ENCODE measurements around the gene CRKL. TPM values are rescaled to one million over a fixed set of nuclear protein-coding genes. Genes with fewer than 3 reads are reported as not detected.

CRKL gene
- total RNA-seq, 4 donors from 2014 or later, result 29.4 to 74.2 (median 57.6) TPM

DNA sequence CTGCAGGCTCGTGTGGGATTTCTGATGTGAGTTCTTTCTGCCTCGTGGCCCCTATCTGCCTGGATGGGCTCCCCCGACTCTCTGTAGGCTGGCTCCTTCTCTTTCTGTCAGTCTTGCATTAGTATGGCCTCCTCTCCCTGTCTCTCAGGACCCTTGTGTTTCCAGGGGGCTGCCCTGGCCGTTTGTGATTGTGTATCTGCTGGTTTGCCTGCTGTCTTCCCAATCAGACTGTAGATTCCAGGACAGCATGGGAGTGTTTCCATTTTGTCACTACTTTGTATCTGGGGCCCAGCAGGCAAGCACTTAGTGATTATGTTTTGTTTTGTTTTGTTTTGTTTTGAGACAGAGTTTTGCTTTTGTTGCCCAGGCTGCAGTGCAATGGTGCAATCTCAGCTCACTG, 32.8 kb upstream of the CRKL start:
- no peak for DNase-seq
- H3K36me3 ChIP-seq, result no peaks in the 10 kb centered on the region
- H3K27me3 ChIP-seq, result no peaks in the 10 kb centered on the region
- no peaks in the 10 kb centered on the region for H3K4me1 ChIP-seq
- H3K27ac ChIP-seq, result no peak overlapping the region
- no peaks in the 10 kb centered on the region for H3K9me3 ChIP-seq
- intact Hi-C loops (cut with DNase I; ENCODE audit: low total_unique reads), result no loop called here
- no peak overlapping the region for H3K4me3 ChIP-seq
- TF ChIP-seq, protein P1, sequence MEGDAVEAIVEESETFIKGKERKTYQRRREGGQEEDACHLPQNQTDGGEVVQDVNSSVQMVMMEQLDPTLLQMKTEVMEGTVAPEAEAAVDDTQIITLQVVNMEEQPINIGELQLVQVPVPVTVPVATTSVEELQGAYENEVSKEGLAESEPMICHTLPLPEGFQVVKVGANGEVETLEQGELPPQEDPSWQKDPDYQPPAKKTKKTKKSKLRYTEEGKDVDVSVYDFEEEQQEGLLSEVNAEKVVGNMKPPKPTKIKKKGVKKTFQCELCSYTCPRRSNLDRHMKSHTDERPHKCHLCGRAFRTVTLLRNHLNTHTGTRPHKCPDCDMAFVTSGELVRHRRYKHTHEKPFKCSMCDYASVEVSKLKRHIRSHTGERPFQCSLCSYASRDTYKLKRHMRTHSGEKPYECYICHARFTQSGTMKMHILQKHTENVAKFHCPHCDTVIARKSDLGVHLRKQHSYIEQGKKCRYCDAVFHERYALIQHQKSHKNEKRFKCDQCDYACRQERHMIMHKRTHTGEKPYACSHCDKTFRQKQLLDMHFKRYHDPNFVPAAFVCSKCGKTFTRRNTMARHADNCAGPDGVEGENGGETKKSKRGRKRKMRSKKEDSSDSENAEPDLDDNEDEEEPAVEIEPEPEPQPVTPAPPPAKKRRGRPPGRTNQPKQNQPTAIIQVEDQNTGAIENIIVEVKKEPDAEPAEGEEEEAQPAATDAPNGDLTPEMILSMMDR (IDR thresholded peaks at IDR 0.05), result no peak
- no peak for TF ChIP-seq POLR2A (IDR thresholded peaks at IDR 0.05)

DNA sequence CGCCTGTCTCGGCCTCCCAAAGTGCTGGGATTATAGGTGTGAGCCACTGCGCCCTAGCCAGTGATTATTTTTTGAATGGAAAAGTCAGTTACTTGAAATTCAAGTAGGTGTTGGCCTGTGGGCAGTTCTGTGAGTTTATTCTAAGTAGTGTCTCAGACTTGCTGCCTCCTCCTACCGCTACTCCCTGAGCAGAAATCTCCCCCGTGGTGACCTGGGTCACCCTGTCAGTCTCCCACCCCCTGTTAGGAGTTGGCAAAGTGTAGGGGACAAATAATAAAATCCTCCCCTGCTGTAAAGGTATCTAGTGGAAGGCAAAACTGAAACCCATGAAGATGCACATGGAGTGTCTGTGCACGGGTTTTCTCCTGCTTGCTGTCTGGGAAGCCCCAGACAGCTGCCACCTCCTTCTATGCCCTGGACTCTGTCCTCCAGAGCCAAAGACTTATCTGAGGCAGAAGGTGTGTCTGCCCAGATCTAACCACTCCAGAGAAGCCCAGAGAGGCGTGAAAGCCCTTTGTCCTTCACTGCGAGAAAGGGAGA, 32.1 kb upstream of the CRKL start:
- no peaks in the 10 kb centered on the region for H3K36me3 ChIP-seq

DNA sequence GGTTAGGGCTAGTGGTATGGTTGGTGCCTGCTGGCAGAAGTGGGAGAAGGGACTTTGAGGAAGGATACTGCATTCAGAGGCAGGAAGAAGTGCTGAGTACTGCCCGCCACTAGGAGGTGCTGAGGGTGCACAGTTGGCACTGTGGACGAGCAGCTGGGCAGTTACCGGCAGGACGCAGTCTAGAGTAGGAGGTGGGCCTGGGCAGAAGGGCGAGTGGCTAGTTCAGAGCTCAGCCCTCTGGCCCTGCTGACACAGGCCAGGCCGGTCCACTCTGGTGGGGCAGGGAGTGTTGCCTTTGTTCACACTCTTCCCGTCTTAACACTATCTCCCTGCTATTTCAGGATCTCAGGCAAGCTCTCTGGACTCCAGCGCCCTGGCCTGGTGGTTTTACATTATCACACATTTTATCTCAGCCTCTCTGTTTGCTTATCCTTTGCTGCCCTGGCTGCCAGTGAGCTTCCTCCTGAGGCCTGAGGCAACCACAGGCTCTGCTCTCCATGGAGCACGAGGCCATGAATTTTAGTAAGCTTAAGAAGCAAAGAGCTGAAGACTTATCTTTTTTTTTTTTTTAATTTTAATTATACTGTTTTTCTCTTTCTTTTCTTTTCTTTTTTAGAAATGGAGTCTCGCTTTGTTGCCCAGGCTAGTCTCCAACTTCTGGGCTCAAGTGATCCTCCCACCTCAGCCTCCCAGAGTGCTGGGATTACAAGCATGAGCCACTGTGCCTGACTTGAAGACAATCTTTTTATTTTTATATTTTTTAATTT, 31.5 kb upstream of the CRKL start:
- Histone ChIP-seq H3K36me3 (no peaks in the 10 kb centered on the region), H3K4me1 (no peaks in the 10 kb centered on the region), H3K9me3 (no peaks in the 10 kb centered on the region), H3K4me3 (no peak overlapping the region), H3K27ac (peak overlapping the region in 1 of 2 donors; percentile 44), H3K27me3 (no peaks in the 10 kb centered on the region)
- peak; percentile 70 for DNase-seq
- TF ChIP-seq POLR2A (IDR thresholded peaks at IDR 0.05), result peak in 1 of 2 donors; percentile 30
- TF ChIP-seq, protein P1 (IDR thresholded peaks at IDR 0.05), result peak; percentile 68 to 84 (median 82)
- intact Hi-C loops (cut with DNase I; ENCODE audit: low total_unique reads), result no loop called here

More for the DNA sequence above, 32.1 kb upstream of the CRKL start:
- H3K27me3 ChIP-seq, result no peaks in the 10 kb centered on the region
- no peak overlapping the region for H3K4me3 ChIP-seq
- no peaks in the 10 kb centered on the region for H3K4me1 ChIP-seq
- peak overlapping the region in 1 of 2 donors; percentile 44 for H3K27ac ChIP-seq
- intact Hi-C loops (cut with DNase I; ENCODE audit: low total_unique reads), result no loop called here
- no peaks in the 10 kb centered on the region for H3K9me3 ChIP-seq
- TF ChIP-seq POLR2A (IDR thresholded peaks at IDR 0.05), result no peak
- TF ChIP-seq, protein P1 (IDR thresholded peaks at IDR 0.05), result no peak
- no peak for DNase-seq

DNA sequence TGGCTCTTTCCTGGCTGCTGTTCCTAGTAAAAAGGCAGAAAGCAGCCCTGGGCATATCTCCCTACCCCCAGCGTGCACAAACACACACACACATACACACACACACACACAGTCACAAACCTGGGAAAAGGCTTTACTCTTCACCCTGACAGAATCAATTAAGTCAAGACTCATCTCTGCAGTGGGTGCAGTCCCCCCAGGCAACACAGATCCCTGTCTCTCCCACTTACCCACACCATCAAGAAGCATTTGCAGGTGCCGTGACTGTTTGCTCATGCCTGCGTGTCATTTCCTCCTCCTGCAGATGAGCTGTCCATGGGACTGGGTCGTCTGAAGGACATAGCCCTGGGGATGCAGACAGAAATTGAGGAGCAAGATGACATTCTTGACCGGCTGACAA, 29.8 kb upstream of the CRKL start:
- intact Hi-C loops (cut with DNase I; ENCODE audit: low total_unique reads), result no loop called here
- no peaks in the 10 kb centered on the region for H3K36me3 ChIP-seq
- TF ChIP-seq, protein P1 (IDR thresholded peaks at IDR 0.05), result no peak
- TF ChIP-seq POLR2A (IDR thresholded peaks at IDR 0.05), result no peak

DNA sequence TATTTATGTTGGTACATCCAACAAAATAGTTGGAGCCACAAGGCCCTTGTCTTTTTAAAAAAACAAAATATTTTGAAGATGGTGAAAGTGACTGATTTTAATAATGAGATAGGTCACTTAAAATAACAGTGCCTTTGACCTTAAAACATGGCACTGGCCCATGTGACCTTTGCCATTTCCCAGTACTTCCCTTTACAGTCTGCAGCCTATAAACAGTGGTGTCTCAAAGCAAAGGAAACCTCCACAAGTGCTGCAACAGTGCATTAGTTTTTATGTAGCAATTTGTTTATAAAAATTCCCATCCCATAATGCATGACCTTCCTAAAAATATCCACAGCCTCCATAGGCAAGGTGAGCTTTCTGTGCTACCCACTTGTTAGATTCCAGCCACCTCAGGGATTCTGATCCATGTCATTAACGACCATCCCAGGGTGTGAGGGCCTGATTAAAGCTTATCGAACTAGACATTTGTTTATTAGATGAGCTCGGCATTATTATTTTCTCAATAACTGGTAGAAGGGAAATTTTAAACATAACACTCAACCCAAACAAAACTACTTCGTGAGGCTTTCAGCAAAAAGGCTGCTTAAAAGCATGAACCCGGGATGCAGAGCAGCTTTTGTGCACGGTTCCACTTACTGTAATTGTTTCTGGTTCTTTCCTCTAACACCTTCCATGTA, 28.0 kb upstream of the CRKL start:
- intact Hi-C loops (cut with DNase I; ENCODE audit: low total_unique reads), result no loop called here
- Histone ChIP-seq H3K27me3 (no peaks in the 10 kb centered on the region), H3K36me3 (no peaks in the 10 kb centered on the region), H3K9me3 (no peaks in the 10 kb centered on the region), H3K4me3 (no peak overlapping the region), H3K4me1 (no peaks in the 10 kb centered on the region), H3K27ac (no peak overlapping the region)
- no peak for DNase-seq
- TF ChIP-seq POLR2A (IDR thresholded peaks at IDR 0.05), result no peak
- TF ChIP-seq, protein P1 (IDR thresholded peaks at IDR 0.05), result no peak

More for the DNA sequence above, 29.8 kb upstream of the CRKL start:
- no peaks in the 10 kb centered on the region for H3K4me1 ChIP-seq
- no peaks in the 10 kb centered on the region for H3K9me3 ChIP-seq
- no peak overlapping the region for H3K4me3 ChIP-seq
- no peaks in the 10 kb centered on the region for H3K27me3 ChIP-seq
- no peak for DNase-seq
- H3K27ac ChIP-seq, result no peak overlapping the region
